HG02973 (cell line): ENCODE measurements around the gene AMY2A.
"Not testable (repeated sequence)": the region's sequence is repeated elsewhere in the genome, so short reads cannot be mapped to it uniquely, and the experiment has no call there.

Experiments
- ATAC-seq: cut with Tn5 transposase; IDR thresholded peaks from one replicate; pipeline ENCODE4 v1.9.1; 2021; ENCODE audit warnings: moderate library complexity; ENCODE audit not compliant: unreplicated experiment

The AMY2A gene

DNA sequence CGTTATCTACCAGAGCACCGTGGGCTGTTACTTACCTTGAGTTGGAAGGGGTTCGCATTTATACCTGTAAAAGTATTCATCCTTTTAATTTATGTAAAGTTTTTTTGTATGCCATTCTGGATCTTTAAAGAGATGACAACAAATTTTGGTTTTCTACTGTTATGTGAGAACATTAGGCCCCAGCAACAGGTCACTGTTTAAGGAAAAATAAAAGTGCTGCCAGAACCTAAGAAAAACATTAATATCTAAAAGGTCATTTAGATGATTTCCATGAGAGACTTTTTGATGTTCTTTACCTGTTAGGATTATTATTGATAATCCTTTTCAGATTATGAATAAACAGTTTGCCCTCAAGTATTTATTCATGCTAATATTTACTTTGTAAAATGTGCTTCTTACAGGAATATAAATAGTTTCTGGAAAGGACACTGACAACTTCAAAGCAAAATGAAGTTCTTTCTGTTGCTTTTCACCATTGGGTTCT is at the start of gene AMY2A:
Gene AMY2A (plus strand): TSS at position 434 of the 484 bp plus-strand sequence. CDS start 14 bp downstream, at position 448.
- not testable (repeated sequence) for ATAC-seq

DNA sequence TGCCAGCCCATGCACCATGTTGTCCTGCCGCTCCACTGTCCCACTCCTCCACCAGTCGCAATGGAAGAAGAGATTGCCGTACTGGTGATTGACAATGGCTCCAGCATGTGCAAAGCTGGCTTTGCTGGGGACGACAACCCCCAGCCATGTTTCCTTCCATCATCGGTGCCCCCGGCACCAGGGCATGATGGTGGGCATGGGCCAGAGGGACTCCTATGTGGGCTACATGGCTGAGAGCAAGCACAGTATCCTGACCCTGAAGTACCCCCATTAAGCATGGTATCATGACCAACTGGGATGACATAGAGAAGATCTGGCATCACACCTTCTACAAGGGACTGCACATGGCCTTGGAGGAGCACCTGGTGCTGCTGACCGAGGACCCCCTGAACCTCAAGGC is 47.7 kb upstream of the AMY2A start:
- ATAC-seq: no peak

DNA sequence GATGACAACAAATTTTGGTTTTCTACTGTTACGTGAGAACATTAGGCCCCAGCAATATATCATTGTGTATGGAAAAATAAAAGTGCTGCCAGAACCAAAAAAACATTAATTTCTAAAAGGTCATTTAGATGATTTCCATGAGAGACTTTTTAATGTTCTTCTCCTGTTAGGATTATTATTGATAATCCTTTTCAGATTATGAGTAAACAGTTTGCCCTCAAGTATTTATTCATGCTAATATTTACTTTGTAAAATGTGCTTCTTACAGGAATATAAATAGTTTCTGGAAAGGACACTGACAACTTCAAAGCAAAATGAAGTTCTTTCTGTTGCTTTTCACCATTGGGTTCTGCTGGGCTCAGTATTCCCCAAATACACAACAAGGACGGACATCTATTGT is 45.9 kb upstream of the AMY2A start, which contains the start of gene AMY2B:
Gene AMY2B (plus strand): TSS at position 301 of the 400 bp plus-strand sequence. CDS start 14 bp downstream, at position 315.
- not testable (repeated sequence) for ATAC-seq

DNA sequence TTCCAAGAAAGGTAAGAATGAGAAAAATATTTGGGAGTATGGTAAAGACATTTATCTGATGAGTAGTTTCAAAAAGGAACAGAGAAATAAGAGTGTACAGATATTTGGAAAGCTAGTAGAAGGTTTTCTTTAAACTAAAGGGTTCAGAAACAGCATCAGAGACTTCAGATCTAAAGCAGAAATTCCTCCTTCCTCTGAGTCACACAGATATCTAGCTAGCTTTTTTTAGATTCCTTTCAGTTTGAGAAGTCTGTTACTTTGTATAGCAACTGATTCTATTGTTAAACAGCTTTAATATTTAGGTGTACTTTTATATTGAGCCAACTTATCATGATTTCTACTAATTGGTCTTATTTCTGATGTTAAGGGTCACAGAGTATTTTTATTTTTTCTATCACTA is 41.2 kb upstream of the AMY2A start:
- ATAC-seq: no peak

- ATAC-seq: not testable (repeated sequence)
Observed at GRCh38 chr1:103576784-103577183, 40.4 kb upstream of the AMY2A start.

DNA sequence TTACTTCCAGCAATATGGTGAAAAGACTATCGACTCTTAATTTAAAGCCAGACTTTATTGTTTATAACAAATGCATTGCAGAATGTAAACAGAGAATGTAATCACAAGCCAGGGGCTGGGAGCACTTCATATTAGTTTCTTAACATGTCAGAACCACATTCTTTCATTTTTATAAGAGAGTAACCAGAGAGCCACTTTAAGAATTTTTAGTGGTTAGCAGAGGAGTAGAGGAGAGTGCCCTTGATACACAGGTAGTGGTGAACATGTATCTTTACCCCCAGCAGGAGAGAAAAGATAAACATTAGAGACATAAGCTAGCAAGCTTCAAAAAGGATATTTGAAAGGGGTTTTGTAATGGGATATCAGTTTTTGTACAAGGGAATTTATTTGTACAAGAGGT is 34.8 kb upstream of the AMY2A start:
- no peak for ATAC-seq

- ATAC-seq: no peak
Observed at GRCh38 chr1:103583887-103584286, 33.3 kb upstream of the AMY2A start.

- ATAC-seq: no peak
Observed at GRCh38 chr1:103584537-103584936, 32.7 kb upstream of the AMY2A start.

DNA sequence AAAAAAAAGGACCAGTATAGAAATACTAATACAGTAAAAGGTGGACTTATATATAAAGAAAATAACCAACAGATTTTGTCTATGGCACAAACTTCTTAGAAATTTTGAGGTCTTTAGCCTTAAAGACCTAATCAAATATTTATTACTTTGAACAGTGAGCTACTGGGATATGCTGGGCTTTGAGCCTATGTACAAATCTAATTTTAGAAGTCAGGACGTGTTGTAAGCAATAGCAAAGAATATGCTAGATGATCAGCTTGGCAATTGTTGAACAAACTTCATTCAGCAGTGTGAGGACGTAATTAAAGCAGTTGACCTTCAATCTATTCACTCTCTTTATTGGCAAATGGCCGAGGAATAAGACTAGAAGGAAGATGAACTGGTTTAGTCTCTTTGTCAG is 14.5 kb upstream of the AMY2A start:
- not testable (repeated sequence) for ATAC-seq

GRCh38 chr1:103616362-103616761 is 865 bp upstream of the AMY2A start:
- ATAC-seq: no peak

- ATAC-seq: not testable (repeated sequence)
Observed at GRCh38 chr1:103627436-103627835, 10.2 kb downstream of the AMY2A start.

- ATAC-seq: not testable (repeated sequence)
Observed at GRCh38 chr1:103641194-103641593, 24.0 kb downstream of the AMY2A start.

DNA sequence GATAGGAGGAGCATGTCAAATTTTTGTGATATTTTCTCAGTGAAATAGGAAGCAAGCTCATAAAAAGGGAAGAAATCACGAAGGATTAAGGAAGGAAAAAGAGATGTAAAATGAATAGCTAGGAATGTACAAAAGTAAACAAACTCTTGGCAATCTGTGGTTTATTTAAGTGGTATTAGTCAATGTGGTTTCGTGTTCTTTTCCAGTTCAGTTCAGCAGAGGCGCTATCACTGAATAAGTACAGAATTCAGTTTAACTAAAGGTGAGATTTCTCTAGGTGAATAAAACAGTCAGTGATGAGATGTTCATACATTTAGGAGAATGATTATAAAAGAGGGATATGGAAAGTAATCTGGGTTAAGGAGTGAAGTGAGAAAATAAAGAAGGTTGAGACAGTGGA is 26.7 kb downstream of the AMY2A start:
- not testable (repeated sequence) for ATAC-seq

- ATAC-seq: not testable (repeated sequence)
Observed at GRCh38 chr1:103650305-103650704, 33.1 kb downstream of the AMY2A start.

GRCh38 chr1:103650889-103651288 is 33.7 kb downstream of the AMY2A start:
- not testable (repeated sequence) for ATAC-seq

- not testable (repeated sequence) for ATAC-seq
Observed at GRCh38 chr1:103654133-103654532, 36.9 kb downstream of the AMY2A start.

GRCh38 chr1:103655460-103655859 is 38.2 kb downstream of the AMY2A start, which contains the start of gene AMY1A:
AMY1A (plus strand) TSS chr1:103655760; CDS start chr1:103656331, 571 bp downstream.
- ATAC-seq: not testable (repeated sequence)
